CD4-positive, CD25-positive, alpha-beta regulatory T cell (primary cell): ENCODE measurements around the gene CTSC. TPM values are rescaled to one million over a fixed set of nuclear protein-coding genes. Genes with fewer than 3 reads are reported as not detected.

Source experiments
- ATAC-seq, 2 donors: fragments of 150-1000 bp; cut with Tn5 transposase; one replicate each; pipeline ENCODE4 v1.10.0; 2021; ENCODE audit warnings: low read depth in 2 of 2, moderate number of reproducible peaks in 2 of 2, moderate library complexity in 1 of 2
- DNase-seq, 3 donors: peaks; one replicate each; pipeline versions ENCODE4 v3.0.0 to v3.0.0-alpha.2; 2012 to 2022; ENCODE audit warnings: mixed read lengths in 1 of 3
- H3K27ac ChIP-seq: one replicate; pipeline ENCODE4 v1.7.0; 2013; ENCODE audit warnings: mild to moderate bottlenecking, low read length; ENCODE audit not compliant: insufficient read depth, poor library complexity, severe bottlenecking
- H3K27me3 ChIP-seq: one replicate; pipeline ENCODE4 v1.7.0; 2013; ENCODE audit warnings: low read length; ENCODE audit not compliant: control insufficient read depth, insufficient read depth
- H3K36me3 ChIP-seq: one replicate; pipeline ENCODE4 v1.7.0; 2013; ENCODE audit warnings: mild to moderate bottlenecking, low read length, moderate library complexity; ENCODE audit not compliant: control insufficient read depth, insufficient read depth
- H3K4me1 ChIP-seq: 2 replicates; pipeline ENCODE4 v1.7.0; 2013; ENCODE audit warnings: mild to moderate bottlenecking, low read length; ENCODE audit not compliant: insufficient read depth, control insufficient read depth, poor library complexity, severe bottlenecking
- H3K4me3 ChIP-seq: one replicate; pipeline ENCODE4 v1.7.0; 2013; ENCODE audit warnings: low read depth, mild to moderate bottlenecking, low read length, moderate library complexity
- H3K9me3 ChIP-seq, 2 experiments: 1 replicate in 1 of 2; 2 replicates in 1 of 2; pipeline ENCODE4 v1.7.0; 2013; ENCODE audit warnings: low read length in 2 of 2, mild to moderate bottlenecking in 1 of 2, moderate library complexity in 1 of 2; ENCODE audit not compliant: control insufficient read depth in 2 of 2
- H3K27ac Mint-ChIP-seq, 3 donors: one replicate each; pipeline ENCODE4 v1.8.0; 2020 to 2022; ENCODE audit warnings: mild to moderate bottlenecking in 3 of 3, mixed read lengths in 3 of 3, moderate library complexity in 2 of 3
- H3K27me3 Mint-ChIP-seq: one replicate; pipeline ENCODE4 v1.8.0; 2022; ENCODE audit warnings: mild to moderate bottlenecking, mixed read lengths
- H3K36me3 Mint-ChIP-seq: one replicate; pipeline ENCODE4 v1.8.0; 2020; ENCODE audit warnings: mixed read lengths
- H3K4me1 Mint-ChIP-seq, 4 donors: one replicate each; pipeline ENCODE4 v1.8.0; 2020 to 2022; ENCODE audit warnings: mixed read lengths in 4 of 4, mild to moderate bottlenecking in 1 of 4
- H3K4me3 Mint-ChIP-seq, 4 donors: one replicate each; pipeline ENCODE4 v1.8.0; 2020 to 2022; ENCODE audit warnings: mild to moderate bottlenecking in 4 of 4, mixed read lengths in 4 of 4, moderate library complexity in 3 of 4
- H3K9me3 Mint-ChIP-seq, 7 donors: one replicate each; pipeline ENCODE4 v1.8.0; 2020 to 2022; ENCODE audit warnings: mixed read lengths in 7 of 7, mild to moderate bottlenecking in 3 of 7, moderate library complexity in 2 of 7
- polyA plus RNA-seq, 4 donors: library from polyadenylated mRNA; unstranded; fragments of 300-500 nt; fragmentation: Illumina TruSeq; gene quantifications; one replicate each; pipeline ENCODE4 v1.2.3, GENCODE V29; 2021
- total RNA-seq: library from RNA; stranded (reverse); gene quantifications from one replicate; pipeline ENCODE4 v1.2.3, GENCODE V29; 2022

CTSC gene
- total and polyA plus RNA-seq, 5 donors from 2014 or later: 88.8 to 306 (median 206) TPM

- H3K27ac ChIP-seq: no peak overlapping the region
Observed at GRCh38 chr11:88297863-88298262, 39.7 kb downstream of the CTSC start.

DNA sequence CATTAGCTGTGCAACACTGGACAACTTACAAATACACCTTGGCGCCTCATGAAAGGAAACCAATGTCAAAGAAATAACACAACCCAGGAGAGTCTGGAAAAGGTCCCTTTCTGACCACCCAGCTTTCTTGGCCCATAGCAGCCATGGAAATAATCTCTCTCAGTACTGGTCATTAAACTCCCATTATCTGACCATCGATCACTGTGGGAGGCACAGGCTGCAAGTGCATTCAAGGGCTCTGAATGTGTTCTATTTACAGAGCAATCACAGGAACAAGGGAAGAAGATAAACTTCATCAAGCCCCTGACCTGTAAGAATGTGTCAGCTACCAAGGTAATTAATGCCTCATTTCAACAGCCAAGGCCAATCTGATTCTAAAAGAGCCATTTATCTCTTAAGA lies 40.1 kb downstream of the CTSC start:
- Histone ChIP-seq H3K36me3 (peaks cover 62% of the 10 kb centered on the region), H3K27me3 (no peaks in the 10 kb centered on the region), H3K27ac (no peak overlapping the region), H3K4me1 (peaks cover 6% of the 10 kb centered on the region), H3K9me3 (no peaks in the 10 kb centered on the region), H3K4me3 (no peak overlapping the region)
- no peaks in the 10 kb centered on the region for H3K9me3 Mint-ChIP-seq
- peaks cover 81% of the 10 kb centered on the region for H3K36me3 Mint-ChIP-seq
- no peaks in the 10 kb centered on the region for H3K27me3 Mint-ChIP-seq
- no peak for DNase-seq
- ATAC-seq: no peak
- peak overlapping the region in 1 of 3 donors; percentile 34 for H3K27ac Mint-ChIP-seq
- peaks cover 20 to 46% (median 33%) of the 10 kb centered on the region in 4 donors for H3K4me1 Mint-ChIP-seq
- H3K4me3 Mint-ChIP-seq: no peak overlapping the region

More at GRCh38 chr11:88297863-88298262, 39.7 kb downstream of the CTSC start:
- Mint-ChIP-seq H3K27ac (peak overlapping the region in 1 of 3 donors; percentile 34), H3K4me1 (peaks cover 24 to 49% (median 36%) of the 10 kb centered on the region in 4 donors), H3K36me3 (peaks cover 80% of the 10 kb centered on the region), H3K9me3 (no peaks in the 10 kb centered on the region), H3K27me3 (no peaks in the 10 kb centered on the region), H3K4me3 (no peak overlapping the region)
- ATAC-seq (no peak), DNase-seq (no peak)
- Histone ChIP-seq H3K4me1 (peaks cover 6% of the 10 kb centered on the region), H3K27me3 (no peaks in the 10 kb centered on the region), H3K9me3 (no peaks in the 10 kb centered on the region), H3K4me3 (no peak overlapping the region), H3K36me3 (peaks cover 58% of the 10 kb centered on the region)

DNA sequence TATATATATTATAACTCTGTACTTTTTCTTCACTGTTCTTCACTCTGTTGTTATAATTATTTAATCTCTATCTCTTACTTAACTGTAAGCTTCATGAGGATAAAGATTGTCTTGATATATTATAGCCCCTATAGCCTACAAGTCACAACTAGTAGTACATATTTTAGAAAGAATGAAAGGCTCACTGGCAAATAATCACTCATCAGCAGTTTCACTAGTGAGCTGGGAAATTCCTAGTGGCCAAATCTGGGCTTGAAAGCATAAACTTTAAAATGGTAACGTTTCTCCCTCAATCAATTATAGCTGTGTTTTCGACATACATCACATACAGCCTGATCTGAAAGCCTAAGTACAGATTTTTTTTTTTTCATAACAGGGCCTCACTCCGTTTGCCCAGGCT lies 42.5 kb downstream of the CTSC start:
- H3K27me3 ChIP-seq: no peaks in the 10 kb centered on the region
- DNase-seq (no peak), ATAC-seq (no peak)
- Mint-ChIP-seq H3K36me3 (peaks cover 78% of the 10 kb centered on the region), H3K4me3 (no peak overlapping the region), H3K27me3 (no peaks in the 10 kb centered on the region), H3K27ac (peak overlapping the region in 1 of 3 donors; percentile 45), H3K4me1 (peaks cover 10 to 35% (median 20%) of the 10 kb centered on the region in 4 donors), H3K9me3 (no peaks in the 10 kb centered on the region)
- no peak overlapping the region for H3K4me3 ChIP-seq
- peaks cover 58% of the 10 kb centered on the region for H3K36me3 ChIP-seq
- H3K4me1 ChIP-seq: peaks cover 3% of the 10 kb centered on the region
- H3K27ac ChIP-seq: no peak overlapping the region
- no peaks in the 10 kb centered on the region for H3K9me3 ChIP-seq

DNA sequence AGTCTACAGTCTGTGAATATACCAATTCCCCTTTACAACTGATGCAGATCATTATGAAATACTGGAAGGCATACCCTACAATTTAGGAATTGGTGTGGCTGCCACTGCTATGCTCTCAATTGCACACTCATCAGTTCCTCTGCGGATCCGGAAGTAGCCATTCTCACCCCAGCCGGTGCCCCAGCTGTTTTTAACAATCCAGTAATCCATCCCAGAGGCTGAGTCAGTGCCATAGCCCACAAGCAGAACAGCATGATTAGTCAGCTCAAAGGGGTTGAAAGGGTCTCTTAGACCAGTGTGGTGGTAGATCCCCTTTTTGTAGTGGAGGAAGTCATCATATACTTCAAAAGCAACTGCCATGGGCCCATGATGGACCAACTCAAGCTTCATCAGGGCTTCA lies 43.6 kb downstream of the CTSC start:
- no peaks in the 10 kb centered on the region for H3K9me3 ChIP-seq
- Mint-ChIP-seq H3K27me3 (no peaks in the 10 kb centered on the region), H3K4me3 (no peak overlapping the region), H3K4me1 (peaks cover 10 to 27% (median 18%) of the 10 kb centered on the region in 4 donors), H3K27ac (peak overlapping the region in 1 of 3 donors; percentile 29), H3K9me3 (no peaks in the 10 kb centered on the region), H3K36me3 (peaks cover 72% of the 10 kb centered on the region)
- ATAC-seq: peak in 1 of 2 donors; percentile 20
- no peaks in the 10 kb centered on the region for H3K27me3 ChIP-seq
- H3K36me3 ChIP-seq: peaks cover 56% of the 10 kb centered on the region
- peaks cover 3% of the 10 kb centered on the region for H3K4me1 ChIP-seq
- no peak overlapping the region for H3K27ac ChIP-seq
- H3K4me3 ChIP-seq: no peak overlapping the region
- no peak for DNase-seq

- Histone ChIP-seq H3K4me1 (no peaks in the 10 kb centered on the region), H3K27me3 (no peaks in the 10 kb centered on the region), H3K9me3 (no peaks in the 10 kb centered on the region), H3K36me3 (peaks cover 61% of the 10 kb centered on the region), H3K27ac (no peak overlapping the region), H3K4me3 (no peak overlapping the region)
- peaks cover 72% of the 10 kb centered on the region for H3K36me3 Mint-ChIP-seq
- DNase-seq (no peak), ATAC-seq (no peak)
- H3K4me1 Mint-ChIP-seq: peaks cover 8 to 15% (median 11%) of the 10 kb centered on the region in 4 donors
- no peaks in the 10 kb centered on the region for H3K27me3 Mint-ChIP-seq
- peak overlapping the region in 1 of 3 donors; percentile 50 for H3K27ac Mint-ChIP-seq
- H3K9me3 Mint-ChIP-seq: peaks cover 0 to 8% (median 0%) of the 10 kb centered on the region in 7 donors
- no peak overlapping the region for H3K4me3 Mint-ChIP-seq
Observed at GRCh38 chr11:88292171-88292843, 45.2 kb downstream of the CTSC start.

GRCh38 chr11:88288560-88288959 lies 49.0 kb downstream of the CTSC start:
- no peaks in the 10 kb centered on the region for H3K9me3 ChIP-seq
- no peaks in the 10 kb centered on the region for H3K27me3 ChIP-seq
- peaks cover 0 to 8% (median 0%) of the 10 kb centered on the region in 7 donors for H3K9me3 Mint-ChIP-seq
- peaks cover 4 to 13% (median 5%) of the 10 kb centered on the region in 4 donors for H3K4me1 Mint-ChIP-seq
- H3K27ac Mint-ChIP-seq: no peak overlapping the region
- no peaks in the 10 kb centered on the region for H3K27me3 Mint-ChIP-seq
- DNase-seq (no peak), ATAC-seq (no peak)
- no peak overlapping the region for H3K4me3 ChIP-seq
- peaks cover 36% of the 10 kb centered on the region for H3K36me3 ChIP-seq
- H3K36me3 Mint-ChIP-seq: peaks cover 62% of the 10 kb centered on the region
- H3K4me1 ChIP-seq: no peaks in the 10 kb centered on the region
- no peak overlapping the region for H3K4me3 Mint-ChIP-seq
- no peak overlapping the region for H3K27ac ChIP-seq

- H3K27ac Mint-ChIP-seq: no peak overlapping the region
- Histone ChIP-seq H3K9me3 (no peaks in the 10 kb centered on the region), H3K27me3 (no peaks in the 10 kb centered on the region), H3K27ac (no peak overlapping the region), H3K4me3 (no peak overlapping the region), H3K36me3 (peaks cover 28% of the 10 kb centered on the region), H3K4me1 (no peaks in the 10 kb centered on the region)
- DNase-seq (no peak), ATAC-seq (no peak)
- H3K27me3 Mint-ChIP-seq: no peaks in the 10 kb centered on the region
- peaks cover 0 to 8% (median 0%) of the 10 kb centered on the region in 7 donors for H3K9me3 Mint-ChIP-seq
- no peak overlapping the region for H3K4me3 Mint-ChIP-seq
- peaks cover 32% of the 10 kb centered on the region for H3K36me3 Mint-ChIP-seq
- H3K4me1 Mint-ChIP-seq: peaks cover 0 to 13% (median 3%) of the 10 kb centered on the region in 4 donors
Observed at GRCh38 chr11:88284336-88285050, 53.0 kb downstream of the CTSC start.
